Gastrocnemius medialis (tissue), 4 donors: ENCODE results near the gene DCBLD2. TPM values are rescaled to one million over a fixed set of nuclear protein-coding genes. Genes with fewer than 3 reads are reported as not detected.
"Not testable (repeated sequence)": the region's sequence is repeated elsewhere in the genome, so short reads cannot be mapped to it uniquely, and the experiment has no call there.

Experiments
- ATAC-seq, 2 donors: fragments of 150-250 bp; one replicate each; pipeline ENCODE4 v1.9.1; 2016
- DNase-seq, 2 donors: peaks; one replicate each; pipeline ENCODE4 v3.0.0-alpha.2; 2019
- H3K27ac ChIP-seq, 4 donors: fragments of 200-600 bp; sonication (generic); 1 replicate in 1 of 4; 2 replicates in 3 of 4; pipeline ENCODE4 v1.5.1; 2016 to 2018; ENCODE audit warnings: mild to moderate bottlenecking in 2 of 4, moderate library complexity in 1 of 4
- H3K27me3 ChIP-seq, 3 donors: fragments of 200-600 bp; sonication (generic) in 2 of 3; 1 replicate in 1 of 3; 2 replicates in 2 of 3; pipeline versions ENCODE4 v1.5.1 to v1.6.0; 2016 to 2019; ENCODE audit warnings: mild to moderate bottlenecking in 1 of 3, moderate library complexity in 1 of 3
- H3K36me3 ChIP-seq, 2 donors: fragments of 200-600 bp; sonication (generic) in 1 of 2; one replicate each; pipeline ENCODE4 v1.5.1; 2017 to 2018
- H3K4me1 ChIP-seq, 2 donors: fragments of 200-600 bp; sonication (generic) in 1 of 2; one replicate each; pipeline ENCODE4 v1.5.1; 2016 to 2017; ENCODE audit warnings: mild to moderate bottlenecking in 2 of 2
- H3K4me3 ChIP-seq, 4 donors: fragments of 200-600 bp; sonication (generic) in 3 of 4; 1 replicate in 1 of 4; 2 replicates in 3 of 4; pipeline ENCODE4 v1.5.1; 2016 to 2019; ENCODE audit warnings: mild to moderate bottlenecking in 2 of 4
- H3K9me3 ChIP-seq, 3 donors: fragments of 200-600 bp; sonication (generic) in 2 of 3; 1 replicate in 1 of 3; 2 replicates in 2 of 3; pipeline ENCODE4 v1.5.1; 2016 to 2019
- CTCF ChIP-seq, 5 experiments: fragments of 450-650 bp in 3 of 5; fragments of 200-600 bp in 2 of 5; sonication (generic) in 2 of 5; IDR thresholded peaks in 4 of 5; conservative IDR thresholded peaks in 1 of 5; 1 replicate in 4 of 5; 2 replicates in 1 of 5; pipeline ENCODE4 v1.5.1; 2016 to 2019; ENCODE audit warnings: antibody characterized with exemption in 5 of 5, mild to moderate bottlenecking in 3 of 5, moderate library complexity in 3 of 5
- POLR2A ChIP-seq, 2 donors: fragments of 450-650 bp; IDR thresholded peaks; one replicate each; pipeline ENCODE4 v1.6.1; 2017; ENCODE audit warnings: antibody characterized with exemption in 2 of 2, mild to moderate bottlenecking in 2 of 2, moderate library complexity in 2 of 2
- in situ Hi-C, 4 donors: fragments of 200-750 bp; cut with MboI; loops; one replicate each; pipeline versions ENCODE4 v1.15.0 to v1.8.0; 2017; ENCODE audit warnings: low sequenced_read_pairs in 4 of 4
- intact Hi-C: fragments of 100-400 bp; cut with DNase I; formaldehyde crosslinking; loops from one replicate; pipeline ENCODE4 v1.15.1; 2023; ENCODE audit warnings: low total_unique reads
- total RNA-seq, 4 donors: library from RNA; depleted of rRNA; stranded (reverse); fragments of >200 nt; gene quantifications; one replicate each; pipeline versions ENCODE4 v1.1.0 to v1.2.3, GENCODE V29; 2016

Gene DCBLD2
- total RNA-seq, 4 donors from 2014 or later: 5.6 to 9.0 (median 6.7) TPM

GRCh38 chr3:98885851-98886250, 15.6 kb downstream of the DCBLD2 start:
- Histone ChIP-seq H3K27me3 (no peaks in the 10 kb centered on the region), H3K9me3 (no peaks in the 10 kb centered on the region), H3K4me1 (peaks cover 9 to 11% of the 10 kb centered on the region in 2 donors), H3K36me3 (peaks cover 0 to 1% of the 10 kb centered on the region in 2 donors), H3K27ac (no peak overlapping the region), H3K4me3 (no peak overlapping the region)
- intact Hi-C loops: no loop called here
- TF ChIP-seq CTCF (IDR thresholded peaks at IDR 0.05 in 4 of 5, conservative IDR thresholded peaks at IDR 0.05 in 1 of 5) (no peak), POLR2A (IDR thresholded peaks at IDR 0.05) (no peak)
- in situ Hi-C loops: no loop called here
- ATAC-seq: no peak
- DNase-seq: no peak

- intact Hi-C loops: no loop called here
- H3K9me3 ChIP-seq: no peaks in the 10 kb centered on the region
- DNase-seq: no peak
- H3K36me3 ChIP-seq: peaks cover 0 to 8% of the 10 kb centered on the region in 2 donors
- H3K27ac ChIP-seq: no peak overlapping the region
- TF ChIP-seq CTCF (IDR thresholded peaks at IDR 0.05 in 4 of 5, conservative IDR thresholded peaks at IDR 0.05 in 1 of 5): no peak
- no peak for TF ChIP-seq POLR2A (IDR thresholded peaks at IDR 0.05)
- no peak overlapping the region for H3K4me3 ChIP-seq
- no peaks in the 10 kb centered on the region for H3K27me3 ChIP-seq
- in situ Hi-C loops: no loop called here
- peaks cover 6 to 11% of the 10 kb centered on the region in 2 donors for H3K4me1 ChIP-seq
- ATAC-seq: no peak
Measured at GRCh38 chr3:98884675-98885371, 16.7 kb downstream of the DCBLD2 start.

- ATAC-seq, H3K27me3 ChIP-seq, intact Hi-C loops, H3K4me3 ChIP-seq, DNase-seq, H3K36me3 ChIP-seq, H3K9me3 ChIP-seq, in situ Hi-C loops, H3K27ac ChIP-seq: not testable (repeated sequence)
- peaks cover 6 to 11% of the 10 kb centered on the region in 2 donors for H3K4me1 ChIP-seq
Measured at GRCh38 chr3:98882614-98883333, 18.7 kb downstream of the DCBLD2 start.

GRCh38 chr3:98877132-98877531, 24.4 kb downstream of the DCBLD2 start:
- intact Hi-C loops (no loop called here), in situ Hi-C loops (no loop called here)
- H3K27ac ChIP-seq: no peak overlapping the region
- peaks cover 0 to 8% of the 10 kb centered on the region in 2 donors for H3K36me3 ChIP-seq
- no peaks in the 10 kb centered on the region for H3K27me3 ChIP-seq
- H3K9me3 ChIP-seq: no peaks in the 10 kb centered on the region
- H3K4me1 ChIP-seq: no peaks in the 10 kb centered on the region
- ATAC-seq (no peak), DNase-seq (no peak)
- no peak overlapping the region for H3K4me3 ChIP-seq
- TF ChIP-seq POLR2A (IDR thresholded peaks at IDR 0.05): no peak
- no peak for TF ChIP-seq CTCF (IDR thresholded peaks at IDR 0.05 in 4 of 5, conservative IDR thresholded peaks at IDR 0.05 in 1 of 5)

GRCh38 chr3:98875535-98875934, 26.0 kb downstream of the DCBLD2 start:
- TF ChIP-seq CTCF (IDR thresholded peaks at IDR 0.05 in 4 of 5, conservative IDR thresholded peaks at IDR 0.05 in 1 of 5): no peak
- no peak for TF ChIP-seq POLR2A (IDR thresholded peaks at IDR 0.05)
- intact Hi-C loops: no loop called here
- DNase-seq (no peak), ATAC-seq (no peak)
- Histone ChIP-seq H3K4me3 (no peak overlapping the region), H3K36me3 (peaks cover 0 to 4% of the 10 kb centered on the region in 2 donors), H3K4me1 (no peaks in the 10 kb centered on the region), H3K27ac (no peak overlapping the region), H3K27me3 (no peaks in the 10 kb centered on the region), H3K9me3 (no peaks in the 10 kb centered on the region)
- in situ Hi-C loops: no loop called here
